Stomach (tissue), 9 donors: Measurements from ENCODE around the gene EVI2A. TPM values are rescaled to one million over a fixed set of nuclear protein-coding genes. Genes with fewer than 3 reads are reported as not detected.

ENCODE experiments used
- DNase-seq, 2 donors: peaks; one replicate each; pipeline versions ENCODE4 v3.0.0 to v3.0.0-alpha.2; 2013 to 2019
- H3K27ac ChIP-seq, 5 donors: fragments of 200-600 bp in 4 of 5; sonication (generic) in 4 of 5; one replicate each; pipeline ENCODE4 v1.5.1; 2013 to 2019; ENCODE audit warnings: mild to moderate bottlenecking in 1 of 5, moderate library complexity in 1 of 5
- H3K27me3 ChIP-seq, 3 donors: fragments of 200-600 bp; sonication (generic); one replicate each; pipeline ENCODE4 v1.5.1; 2017 to 2019; ENCODE audit warnings: mixed run types in 1 of 3
- H3K36me3 ChIP-seq, 4 donors: fragments of 200-600 bp; sonication (generic); 1 replicate in 3 of 4; 2 replicates in 1 of 4; pipeline ENCODE4 v1.5.1; 2016 to 2019
- H3K4me1 ChIP-seq, 4 donors: fragments of 200-600 bp; sonication (generic); one replicate each; pipeline ENCODE4 v1.5.1; 2016 to 2019
- H3K4me3 ChIP-seq, 4 donors: fragments of 200-600 bp; sonication (generic) in 3 of 4; one replicate each; pipeline ENCODE4 v1.5.1; 2016 to 2019; ENCODE audit warnings: mild to moderate bottlenecking in 1 of 4
- H3K9me3 ChIP-seq, 4 donors: fragments of 200-600 bp; sonication (generic); one replicate each; pipeline ENCODE4 v1.5.1; 2016 to 2019
- CTCF ChIP-seq, 7 experiments: fragments of 450-650 bp in 4 of 7; fragments of 200-600 bp in 3 of 7; sonication (generic) in 3 of 7; IDR thresholded peaks; one replicate each; pipeline ENCODE4 v1.5.1; 2016 to 2019; ENCODE audit warnings: antibody characterized with exemption in 7 of 7, control low read depth in 2 of 7, mild to moderate bottlenecking in 1 of 7
- EP300 ChIP-seq: sonication (generic); formaldehyde crosslinking; IDR thresholded peaks from one replicate; pipeline ENCODE4 v1.6.1; 2017; ENCODE audit warnings: antibody characterized with exemption
- POLR2A ChIP-seq, 4 donors: fragments of 450-650 bp; IDR thresholded peaks; one replicate each; pipeline ENCODE4 v1.6.1; 2016; ENCODE audit warnings: antibody characterized with exemption in 4 of 4, control low read depth in 2 of 4, mild to moderate bottlenecking in 1 of 4, moderate library complexity in 1 of 4
- POLR2AphosphoS5 ChIP-seq, 3 donors: sonication (generic); formaldehyde crosslinking; IDR thresholded peaks; one replicate each; pipeline ENCODE4 v1.6.1; 2016; ENCODE audit warnings: antibody characterized with exemption in 3 of 3
- WGBS, 5 donors: extraction: QIAGEN DNeasy Blood & Tissue Kit in 3 of 5; methylation state at CpG; one replicate each; pipeline versions ENCODE4 v1.1.5 to v1.1.7; 2013 to 2018; 5-methylcytosine and 5-hydroxymethylcytosine counted together
- intact Hi-C: fragments of 100-400 bp; cut with DNase I; formaldehyde crosslinking; loops from one replicate; pipeline ENCODE4 v1.15.1; 2023; ENCODE audit warnings: low total_unique reads
- polyA plus RNA-seq, 3 donors: library from polyadenylated mRNA; stranded (reverse); fragments of 200-250 nt; gene quantifications; one replicate each; pipeline ENCODE4 v1.2.3, GENCODE V29; 2013
- total RNA-seq, 5 donors: library from RNA; depleted of rRNA; stranded (reverse); fragments of >200 nt; gene quantifications; one replicate each; pipeline versions ENCODE4 v1.1.0 to v1.2.3, GENCODE V29; 2014 to 2016
- donor health status: healthy with polysubstance abuse.
- donor health status: Bipolar disorder and iron deficiency.
- donor health status: healthy.

Gene EVI2A
- total and polyA plus RNA-seq, 8 donors: 4.4 to 14.5 (median 5.4) TPM; not detected in 3

GRCh38 chr17:31339906-31340661, 18.7 kb upstream of the EVI2A start:
- intact Hi-C loops: no loop called here

GRCh38 chr17:31329221-31329620, 7.8 kb upstream of the EVI2A start:
- no peak for DNase-seq
- intact Hi-C loops: no loop called here
- Histone ChIP-seq H3K9me3 (no peaks in the 10 kb centered on the region), H3K27me3 (no peaks in the 10 kb centered on the region), H3K36me3 (peaks cover 7 to 61% (median 42%) of the 10 kb centered on the region in 4 donors), H3K4me3 (no peak overlapping the region), H3K4me1 (no peaks in the 10 kb centered on the region), H3K27ac (no peak overlapping the region)
- TF ChIP-seq POLR2AphosphoS5 (IDR thresholded peaks at IDR 0.05) (no peak), CTCF (IDR thresholded peaks at IDR 0.05) (no peak), POLR2A (IDR thresholded peaks at IDR 0.05) (no peak), EP300 (no peak)

More at GRCh38 chr17:31339906-31340661, 18.7 kb upstream of the EVI2A start:
- Histone ChIP-seq H3K4me3 (no peak overlapping the region), H3K4me1 (no peaks in the 10 kb centered on the region), H3K27ac (no peak overlapping the region), H3K9me3 (no peaks in the 10 kb centered on the region), H3K36me3 (peaks cover 9 to 80% (median 76%) of the 10 kb centered on the region in 4 donors), H3K27me3 (no peaks in the 10 kb centered on the region)
- no peak for TF ChIP-seq POLR2AphosphoS5 (IDR thresholded peaks at IDR 0.05)
- no peak for TF ChIP-seq EP300
- no peak for TF ChIP-seq POLR2A (IDR thresholded peaks at IDR 0.05)
- no peak for TF ChIP-seq CTCF (IDR thresholded peaks at IDR 0.05)
- 80 to 88% (median 83%) methylated on average over 6 of the region's 6 CpGs for WGBS, 5 donors
- no peak for DNase-seq

- Histone ChIP-seq H3K36me3 (peaks cover 7 to 54% (median 40%) of the 10 kb centered on the region in 4 donors), H3K27me3 (no peaks in the 10 kb centered on the region), H3K27ac (no peak overlapping the region), H3K4me3 (no peak overlapping the region), H3K9me3 (no peaks in the 10 kb centered on the region), H3K4me1 (no peaks in the 10 kb centered on the region)
- intact Hi-C loops: no loop called here
- DNase-seq: no peak
- no peak for TF ChIP-seq POLR2AphosphoS5 (IDR thresholded peaks at IDR 0.05)
- TF ChIP-seq POLR2A (IDR thresholded peaks at IDR 0.05): no peak
- no peak for TF ChIP-seq CTCF (IDR thresholded peaks at IDR 0.05)
- no peak for TF ChIP-seq EP300
These were observed 6.7 kb upstream of the EVI2A start for GRCh38 chr17:31328160-31328535.

GRCh38 chr17:31327534-31328159, 6.2 kb upstream of the EVI2A start:
- 93 to 97% (median 96%) methylated on average over 12 of the region's 12 CpGs for WGBS, 5 donors
- DNase-seq: no peak
- no peaks in the 10 kb centered on the region for H3K9me3 ChIP-seq
- no peak overlapping the region for H3K27ac ChIP-seq
- no peaks in the 10 kb centered on the region for H3K4me1 ChIP-seq
- no peaks in the 10 kb centered on the region for H3K27me3 ChIP-seq
- TF ChIP-seq POLR2AphosphoS5 (IDR thresholded peaks at IDR 0.05) (no peak), EP300 (no peak), POLR2A (IDR thresholded peaks at IDR 0.05) (no peak), CTCF (IDR thresholded peaks at IDR 0.05) (no peak)
- intact Hi-C loops: no loop called here
- peaks cover 7 to 54% (median 40%) of the 10 kb centered on the region in 4 donors for H3K36me3 ChIP-seq
- no peak overlapping the region for H3K4me3 ChIP-seq
